Lower leg skin (tissue), 3 donors: ENCODE data around the gene FBXW5.

Experiments used
- CTCF ChIP-seq, 3 donors: fragments of 450-650 bp; IDR thresholded peaks; one replicate each; pipeline ENCODE4 v1.5.1; 2016; ENCODE audit warnings: antibody characterized with exemption in 3 of 3, mild to moderate bottlenecking in 3 of 3, moderate library complexity in 2 of 3
- POLR2A ChIP-seq, 2 donors: fragments of 450-650 bp; IDR thresholded peaks; one replicate each; pipeline ENCODE4 v1.6.1; 2016 to 2017; ENCODE audit warnings: antibody characterized with exemption in 2 of 2, mild to moderate bottlenecking in 1 of 2, moderate library complexity in 1 of 2

- TF ChIP-seq CTCF (IDR thresholded peaks at IDR 0.05) (no peak), POLR2A (IDR thresholded peaks at IDR 0.05) (no peak)
Measured at GRCh38 chr9:136990242-136990911, 45.8 kb upstream of the FBXW5 start.
